Right atrium auricular region (tissue), 2 donors: ENCODE data around the gene EML3. TPM values are rescaled to one million over a fixed set of nuclear protein-coding genes. Genes with fewer than 3 reads are reported as not detected.

Experiments used
- DNase-seq: peaks from one replicate; pipeline ENCODE4 v3.0.0-alpha.2; 2019; ENCODE audit warnings: low spot score
- H3K27ac ChIP-seq, 2 donors: fragments of 200-600 bp; sonication (generic); 1 replicate in 1 of 2; 2 replicates in 1 of 2; pipeline ENCODE4 v1.5.1; 2016 to 2019
- H3K27me3 ChIP-seq, 2 donors: fragments of 200-600 bp; sonication (generic); one replicate each; pipeline versions ENCODE4 v1.5.1 to v1.6.0; 2017 to 2019
- H3K36me3 ChIP-seq: fragments of 200-600 bp; sonication (generic); one replicate; pipeline ENCODE4 v1.5.1; 2016
- H3K4me1 ChIP-seq, 2 donors: fragments of 200-600 bp; sonication (generic); one replicate each; pipeline versions ENCODE4 v1.5.1 to v1.6.0; 2017 to 2019
- H3K4me3 ChIP-seq, 2 donors: fragments of 200-600 bp; sonication (generic); 1 replicate in 1 of 2; 2 replicates in 1 of 2; pipeline ENCODE4 v1.5.1; 2017 to 2019; ENCODE audit warnings: mild to moderate bottlenecking in 1 of 2, moderate library complexity in 1 of 2
- H3K9me3 ChIP-seq, 2 donors: fragments of 200-600 bp; sonication (generic); one replicate each; pipeline ENCODE4 v1.5.1; 2019
- total RNA-seq, 2 donors: library from RNA; depleted of rRNA; stranded (reverse); fragments of >200 nt; gene quantifications; one replicate each; pipeline ENCODE4 v1.1.0, GENCODE V29; 2016
- TF ChIP-seq, protein P1 (sequence below), 2 donors: fragments of 200-600 bp; sonication (generic); IDR thresholded peaks; one replicate each; pipeline ENCODE4 v1.5.1; 2019; ENCODE audit warnings: antibody characterized with exemption in 2 of 2

EML3 gene
- total RNA-seq, 2 donors from 2014 or later = 15.8 to 21.3 TPM

DNA sequence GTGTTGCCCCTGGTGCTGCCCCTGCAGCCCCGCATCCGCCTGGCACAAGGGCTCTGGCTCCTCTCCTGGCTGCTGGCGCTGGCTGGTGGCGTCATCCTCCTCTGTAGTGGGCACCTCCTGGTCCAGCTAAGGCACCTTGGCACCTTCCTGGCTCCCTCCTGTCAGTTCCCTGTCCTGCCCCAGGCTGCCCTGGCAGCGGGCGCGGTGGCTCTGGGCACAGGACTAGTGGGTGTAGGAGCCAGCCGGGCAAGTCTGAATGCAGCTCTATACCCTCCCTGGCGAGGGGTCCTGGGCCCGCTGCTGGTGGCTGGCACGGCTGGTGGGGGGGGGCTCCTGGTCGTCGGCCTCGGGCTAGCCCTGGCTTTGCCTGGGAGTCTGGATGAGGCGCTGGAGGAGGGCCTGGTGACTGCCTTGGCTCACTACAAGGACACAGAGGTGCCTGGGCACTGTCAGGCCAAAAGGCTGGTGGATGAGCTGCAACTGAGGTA, 760 bp upstream of the EML3 start:
- H3K9me3 ChIP-seq = no peaks in the 10 kb centered on the region
- H3K36me3 ChIP-seq = peaks cover 12% of the 10 kb centered on the region
- H3K27ac ChIP-seq = peak overlapping the region; percentile 92 to 97
- TF ChIP-seq, protein P1, sequence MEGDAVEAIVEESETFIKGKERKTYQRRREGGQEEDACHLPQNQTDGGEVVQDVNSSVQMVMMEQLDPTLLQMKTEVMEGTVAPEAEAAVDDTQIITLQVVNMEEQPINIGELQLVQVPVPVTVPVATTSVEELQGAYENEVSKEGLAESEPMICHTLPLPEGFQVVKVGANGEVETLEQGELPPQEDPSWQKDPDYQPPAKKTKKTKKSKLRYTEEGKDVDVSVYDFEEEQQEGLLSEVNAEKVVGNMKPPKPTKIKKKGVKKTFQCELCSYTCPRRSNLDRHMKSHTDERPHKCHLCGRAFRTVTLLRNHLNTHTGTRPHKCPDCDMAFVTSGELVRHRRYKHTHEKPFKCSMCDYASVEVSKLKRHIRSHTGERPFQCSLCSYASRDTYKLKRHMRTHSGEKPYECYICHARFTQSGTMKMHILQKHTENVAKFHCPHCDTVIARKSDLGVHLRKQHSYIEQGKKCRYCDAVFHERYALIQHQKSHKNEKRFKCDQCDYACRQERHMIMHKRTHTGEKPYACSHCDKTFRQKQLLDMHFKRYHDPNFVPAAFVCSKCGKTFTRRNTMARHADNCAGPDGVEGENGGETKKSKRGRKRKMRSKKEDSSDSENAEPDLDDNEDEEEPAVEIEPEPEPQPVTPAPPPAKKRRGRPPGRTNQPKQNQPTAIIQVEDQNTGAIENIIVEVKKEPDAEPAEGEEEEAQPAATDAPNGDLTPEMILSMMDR (IDR thresholded peaks at IDR 0.05) = no peak
- DNase-seq = no peak
- H3K4me1 ChIP-seq = peaks cover 0 to 28% of the 10 kb centered on the region in 2 donors
- no peaks in the 10 kb centered on the region for H3K27me3 ChIP-seq
- H3K4me3 ChIP-seq = peak overlapping the region in 1 of 2 donors; percentile 78

DNA sequence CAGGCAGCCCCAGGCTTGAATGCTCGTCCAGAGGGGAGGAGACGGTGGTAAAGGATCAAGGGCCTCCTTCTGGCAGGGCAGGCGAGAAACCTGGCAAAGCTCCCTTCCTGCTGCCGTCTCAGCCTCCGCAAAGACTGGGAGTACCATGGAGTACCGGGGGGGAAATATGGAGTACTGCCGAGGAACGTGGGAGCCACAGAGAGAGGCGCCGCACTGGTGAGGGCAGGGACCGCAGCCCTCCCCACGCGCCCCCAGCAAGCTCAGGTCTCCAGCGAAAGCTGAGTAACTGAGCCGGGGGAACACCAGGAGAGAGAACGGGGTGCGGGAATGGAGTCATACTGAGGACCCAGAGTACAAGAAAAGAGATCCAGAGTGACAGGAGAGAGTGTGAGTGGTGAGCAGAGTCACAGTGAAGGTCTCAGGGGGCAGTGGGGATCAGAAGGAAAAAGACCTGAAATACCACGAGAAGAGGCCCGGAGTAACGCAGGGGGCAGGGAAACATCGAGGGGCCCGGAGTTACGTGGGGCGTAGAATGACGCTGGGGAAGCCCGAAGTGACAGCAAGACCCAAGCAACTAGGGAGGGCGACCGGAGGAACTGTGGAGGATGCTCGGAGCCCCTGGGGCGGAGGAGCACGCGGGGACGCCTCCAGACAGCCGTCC, 740 bp downstream of the EML3 start:
- Histone ChIP-seq H3K9me3 (no peaks in the 10 kb centered on the region), H3K4me3 (peak overlapping the region; percentile 78 to 88), H3K27ac (peak overlapping the region; percentile 92 to 97), H3K4me1 (peaks cover 0 to 28% of the 10 kb centered on the region in 2 donors), H3K27me3 (no peaks in the 10 kb centered on the region), H3K36me3 (peaks cover 13% of the 10 kb centered on the region)
- TF ChIP-seq, protein P1 (IDR thresholded peaks at IDR 0.05) = no peak
- DNase-seq = peak; percentile 66

DNA sequence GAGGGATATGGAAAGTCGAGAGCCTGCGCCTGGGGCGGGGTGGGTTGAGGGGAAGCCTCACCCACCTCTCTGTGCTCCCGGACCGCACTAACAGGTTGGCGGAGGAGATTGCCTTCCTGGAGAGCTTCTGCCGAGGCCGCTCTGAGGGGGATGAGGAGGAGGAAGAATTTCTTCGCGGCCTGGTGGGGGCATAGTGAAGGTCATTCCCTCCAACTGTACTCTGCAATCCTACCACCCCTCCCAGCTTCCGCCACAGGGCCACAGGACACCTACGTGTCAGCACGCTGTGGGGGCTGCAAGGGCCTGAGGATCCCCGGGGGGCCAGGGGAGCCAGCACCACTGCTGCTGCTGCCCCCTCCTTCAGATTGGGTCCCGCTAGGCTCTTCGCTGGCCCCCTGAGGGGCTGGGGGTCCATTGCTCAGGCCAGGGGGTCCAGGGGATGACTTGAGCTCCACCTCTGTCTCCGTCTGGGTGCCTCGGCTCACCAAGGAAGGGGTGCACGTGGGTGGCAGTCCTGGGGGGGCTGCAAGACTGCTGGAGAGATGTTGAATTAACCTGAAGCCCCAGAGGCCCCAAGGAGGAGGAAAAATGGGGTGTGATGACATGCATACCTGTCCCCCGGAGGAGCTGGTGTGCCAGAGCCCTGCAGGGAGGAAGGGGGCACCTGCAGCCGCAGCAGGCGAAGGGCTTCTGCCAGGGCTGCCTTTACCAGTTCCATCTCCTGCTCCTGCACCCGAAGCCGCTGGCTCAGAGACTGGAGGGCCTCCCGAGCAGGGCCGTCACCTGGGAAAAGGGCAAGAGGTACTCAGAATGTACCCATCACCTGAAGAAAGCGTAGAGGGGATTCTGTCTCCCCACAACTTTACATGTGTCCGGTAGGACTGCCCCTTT, 1.5 kb downstream of the EML3 start:
- no peak for DNase-seq
- no peaks in the 10 kb centered on the region for H3K27me3 ChIP-seq
- no peaks in the 10 kb centered on the region for H3K9me3 ChIP-seq
- H3K27ac ChIP-seq = peak overlapping the region; percentile 92 to 97
- H3K4me1 ChIP-seq = peaks cover 0 to 28% of the 10 kb centered on the region in 2 donors
- peak overlapping the region; percentile 78 to 88 for H3K4me3 ChIP-seq
- H3K36me3 ChIP-seq = peaks cover 9% of the 10 kb centered on the region
- TF ChIP-seq, protein P1 (IDR thresholded peaks at IDR 0.05) = no peak

DNA sequence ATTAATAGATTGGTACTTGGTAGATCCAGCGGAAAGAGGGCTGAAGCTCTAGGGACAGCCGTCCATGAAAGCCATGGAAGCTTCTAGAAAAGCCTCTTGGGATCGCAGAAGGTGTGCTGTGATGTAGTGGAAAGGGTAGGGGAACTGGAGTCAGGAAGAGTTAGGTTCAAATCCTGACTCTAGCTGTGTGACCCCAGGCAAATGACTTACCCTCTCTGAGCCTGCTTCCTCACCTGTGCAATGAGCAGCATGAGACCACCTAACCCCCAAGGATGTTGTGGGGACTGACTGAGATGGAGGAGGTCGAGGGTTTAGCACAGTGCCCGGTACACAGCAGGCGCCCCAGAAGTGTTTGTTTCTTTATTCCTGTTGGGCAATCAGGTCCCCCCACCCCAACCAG, 2.2 kb downstream of the EML3 start:
- Histone ChIP-seq H3K27me3 (no peaks in the 10 kb centered on the region), H3K4me1 (peaks cover 0 to 28% of the 10 kb centered on the region in 2 donors), H3K9me3 (no peaks in the 10 kb centered on the region), H3K36me3 (peaks cover 16% of the 10 kb centered on the region), H3K27ac (no peak overlapping the region), H3K4me3 (no peak overlapping the region)
- no peak for DNase-seq
- TF ChIP-seq, protein P1 (IDR thresholded peaks at IDR 0.05) = no peak

DNA sequence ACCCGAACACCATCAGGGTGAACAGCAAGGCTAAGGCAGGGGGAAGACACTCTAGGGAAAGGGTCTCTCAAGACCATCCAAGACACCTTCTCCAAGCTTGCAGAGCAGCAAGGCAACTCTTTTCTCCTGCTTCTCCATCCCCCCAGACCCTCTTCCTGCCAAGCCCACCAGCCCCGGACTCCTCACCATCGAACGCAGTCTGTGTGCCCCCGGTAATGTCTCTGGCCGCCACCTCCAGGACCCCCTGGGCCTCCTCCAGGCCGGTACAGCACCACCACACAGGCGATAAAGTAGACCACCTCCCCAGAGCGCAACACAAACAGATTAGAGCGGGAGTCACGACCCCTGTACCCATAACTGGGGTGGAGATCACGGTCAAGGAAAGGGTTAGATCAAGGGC, 3.8 kb downstream of the EML3 start:
- Histone ChIP-seq H3K4me1 (peaks cover 0 to 28% of the 10 kb centered on the region in 2 donors), H3K9me3 (no peaks in the 10 kb centered on the region), H3K27ac (no peak overlapping the region), H3K4me3 (no peak overlapping the region), H3K27me3 (no peaks in the 10 kb centered on the region), H3K36me3 (peaks cover 19% of the 10 kb centered on the region)
- DNase-seq = no peak
- TF ChIP-seq, protein P1 (IDR thresholded peaks at IDR 0.05) = no peak
